ENCODE data around the gene ZFX. TPM values are rescaled to one million over a fixed set of nuclear protein-coding genes. Genes with fewer than 3 reads are reported as not detected.
A peak's percentile ranks its signal among the peaks of the same experiment; 100 is the strongest.

The ZFX gene
- total and polyA plus RNA-seq, 10 of the 15 experiments (the other 5 are each of a cell fraction or from before 2014, with no cell fraction given): 6.8 to 40.9 (median 24.6) TPM

DNA sequence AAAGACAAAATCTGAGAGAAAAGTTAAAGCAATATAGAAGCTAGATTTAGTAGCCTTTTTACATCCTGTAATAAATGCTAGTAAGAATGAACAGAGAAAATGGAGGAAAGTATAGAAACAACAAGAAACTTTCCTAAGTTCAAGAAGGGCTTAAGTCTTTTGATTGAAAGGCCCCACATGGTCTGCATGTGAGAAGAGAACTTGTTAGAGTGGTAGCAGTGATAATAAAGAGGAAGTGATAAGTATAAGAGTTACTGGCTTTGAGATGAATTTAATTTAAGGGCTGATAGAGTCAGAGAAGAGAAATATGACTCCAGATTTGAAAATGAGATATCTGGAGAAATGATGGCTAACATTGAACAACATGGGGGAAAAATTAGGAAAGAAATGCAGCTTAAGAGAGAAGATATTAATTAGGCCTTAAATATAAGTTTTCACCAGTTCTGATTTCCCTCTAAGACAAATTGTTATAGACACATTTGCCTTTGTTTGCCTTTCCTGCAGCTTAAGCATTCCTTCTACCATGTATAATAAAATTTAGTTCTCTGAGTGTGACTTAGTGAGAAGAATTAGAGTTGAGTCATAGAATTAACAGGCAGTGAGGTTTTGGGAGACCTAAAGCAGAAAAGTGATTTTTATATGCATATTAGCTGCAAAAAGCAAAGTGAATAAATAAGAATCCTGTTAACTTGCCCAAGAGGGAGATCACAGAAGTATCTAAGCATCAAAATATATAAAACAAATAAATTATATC is 18.4 kb downstream of the ZFX start (continued):
- no peak for TF ChIP-seq STAT1 (conservative IDR thresholded peaks at IDR 0.05)
- TF ChIP-seq GATAD2B (conservative IDR thresholded peaks at IDR 0.05; ENCODE audit: low read depth): no peak
- TF ChIP-seq, protein P1, sequence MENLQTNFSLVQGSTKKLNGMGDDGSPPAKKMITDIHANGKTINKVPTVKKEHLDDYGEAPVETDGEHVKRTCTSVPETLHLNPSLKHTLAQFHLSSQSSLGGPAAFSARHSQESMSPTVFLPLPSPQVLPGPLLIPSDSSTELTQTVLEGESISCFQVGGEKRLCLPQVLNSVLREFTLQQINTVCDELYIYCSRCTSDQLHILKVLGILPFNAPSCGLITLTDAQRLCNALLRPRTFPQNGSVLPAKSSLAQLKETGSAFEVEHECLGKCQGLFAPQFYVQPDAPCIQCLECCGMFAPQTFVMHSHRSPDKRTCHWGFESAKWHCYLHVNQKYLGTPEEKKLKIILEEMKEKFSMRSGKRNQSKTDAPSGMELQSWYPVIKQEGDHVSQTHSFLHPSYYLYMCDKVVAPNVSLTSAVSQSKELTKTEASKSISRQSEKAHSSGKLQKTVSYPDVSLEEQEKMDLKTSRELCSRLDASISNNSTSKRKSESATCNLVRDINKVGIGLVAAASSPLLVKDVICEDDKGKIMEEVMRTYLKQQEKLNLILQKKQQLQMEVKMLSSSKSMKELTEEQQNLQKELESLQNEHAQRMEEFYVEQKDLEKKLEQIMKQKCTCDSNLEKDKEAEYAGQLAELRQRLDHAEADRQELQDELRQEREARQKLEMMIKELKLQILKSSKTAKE (IDR thresholded peaks at IDR 0.05; ENCODE audit: low read depth, poor library complexity, severe bottlenecking): no peak
- no peak for TF ChIP-seq ZNF274 (IDR thresholded peaks at IDR 0.05; ENCODE audit: insufficient read depth, insufficient read length)
- TF ChIP-seq, protein P2, sequence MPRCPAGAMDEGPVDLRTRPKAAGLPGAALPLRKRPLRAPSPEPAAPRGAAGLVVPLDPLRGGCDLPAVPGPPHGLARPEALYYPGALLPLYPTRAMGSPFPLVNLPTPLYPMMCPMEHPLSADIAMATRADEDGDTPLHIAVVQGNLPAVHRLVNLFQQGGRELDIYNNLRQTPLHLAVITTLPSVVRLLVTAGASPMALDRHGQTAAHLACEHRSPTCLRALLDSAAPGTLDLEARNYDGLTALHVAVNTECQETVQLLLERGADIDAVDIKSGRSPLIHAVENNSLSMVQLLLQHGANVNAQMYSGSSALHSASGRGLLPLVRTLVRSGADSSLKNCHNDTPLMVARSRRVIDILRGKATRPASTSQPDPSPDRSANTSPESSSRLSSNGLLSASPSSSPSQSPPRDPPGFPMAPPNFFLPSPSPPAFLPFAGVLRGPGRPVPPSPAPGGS (IDR thresholded peaks at IDR 0.05; ENCODE audit: borderline replicate concordance, insufficient read depth, low read depth, low read length, poor library complexity, severe bottlenecking): no peak
- TF ChIP-seq KAT2A (conservative IDR thresholded peaks at IDR 0.05; ENCODE audit: control insufficient read depth, low read depth, low read length): no peak

DNA sequence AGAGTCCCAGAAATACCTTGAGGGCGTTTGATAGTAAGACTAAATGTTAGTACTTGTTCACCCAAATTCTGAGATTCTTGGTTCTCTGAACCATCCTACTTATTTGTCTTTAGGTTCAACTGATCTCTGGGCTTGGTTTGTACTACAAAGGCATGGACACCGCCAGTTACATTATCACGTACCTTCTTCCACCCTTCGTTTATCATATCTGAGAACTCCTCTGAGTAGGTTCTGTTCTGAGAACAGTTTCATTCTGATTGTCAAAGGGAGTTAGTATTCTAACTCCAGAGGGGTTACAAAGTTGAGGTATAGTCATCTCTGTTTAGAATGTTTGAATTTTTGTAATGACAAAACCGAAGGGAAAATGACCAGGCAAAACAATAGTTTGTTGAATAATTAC is 19.3 kb downstream of the ZFX start:
- peaks cover 34% of the 10 kb centered on the region for H3K4me1 ChIP-seq (ENCODE audit: control insufficient read depth, insufficient read depth, low read length)
- H3K27me3 ChIP-seq (replicated peaks in 1 of 2; ENCODE audit: control insufficient read depth in 2 of 2, insufficient read depth in 2 of 2, low read length in 1 of 2): no peaks in the 10 kb centered on the region
- CTCF ChIA-PET: no interaction called here
- POLR2A ChIA-PET: interaction anchor here (0.5 to 1.4 kb wide), 2 partner anchors 9 kb away, joined by 4 to 5 read pairs; no protein-coding TSS in a partner anchor
- H3K27ac ChIP-seq (ENCODE audit: control insufficient read depth, insufficient read depth): peak overlapping the region; percentile 54
- ATAC-seq (peak; percentile 83), FAIRE-seq (no peak), DNase-seq (ENCODE audit: low read depth, low spot score) (peak; percentile 43)
- in situ Hi-C loops (cut with MboI): no loop called here
- peaks cover 84% of the 10 kb centered on the region for H3K79me2 ChIP-seq (ENCODE audit: control insufficient read depth, insufficient read depth, low read length)
- SMC1A ChIA-PET (ENCODE audit: uncharacterized antibody, unreplicated experiment): interaction anchor here (0.9 kb wide), 1 partner anchor 10 kb away, joined by 4 read pairs; no protein-coding TSS in a partner anchor
- RAD21 ChIA-PET (ENCODE audit: unreplicated experiment): interaction anchor here (1.5 kb wide), 1 partner anchor 74 kb away, joined by 4 read pairs; no protein-coding TSS in a partner anchor
- 0 out of 2 replicates have a peak overlapping the region, but pooled peaks have one; percentile 20 for H3K4me3 ChIP-seq
- BruUV-seq (replicated peaks): no TSS peak
- H2AFZ ChIP-seq (ENCODE audit: control insufficient read depth, low read depth, low read length): no peak overlapping the region
- 0 out of 2 replicates have a peak overlapping the region, but pooled peaks have one; percentile 8 for H3K9ac ChIP-seq (ENCODE audit: control insufficient read depth, insufficient read depth, low read length)
- H3K9me3 ChIP-seq (replicated peaks; ENCODE audit: control insufficient read depth, insufficient read depth, low read length): no peaks in the 10 kb centered on the region
- no peaks in the 10 kb centered on the region; the same call in none of the 2 replicates for H4K20me1 ChIP-seq (ENCODE audit: control insufficient read depth, insufficient read depth)
- 0% methylated on average over 5 of the region's 5 CpGs for WGBS (ENCODE audit: insufficient coverage, insufficient replicate concordance, low lambda C conversion rate, missing lambda C conversion rate)
- intact Hi-C loops (cut with micrococcal nuclease; ENCODE audit: unreplicated experiment): loop anchor here (2.0 to 5.0 kb wide), 2 partner anchors 18 to 73 kb away; no protein-coding TSS in a partner anchor
- peak overlapping the region; percentile 85 for H3K4me2 ChIP-seq (ENCODE audit: control insufficient read depth, insufficient read depth)
- peaks cover 3 to 5% of the 10 kb centered on the region in 2 experiments; a peak in 3 of 4 replicates for H3K36me3 ChIP-seq (ENCODE audit: control insufficient read depth in 2 of 2, insufficient read depth in 2 of 2, low read length in 1 of 2)
- peak; percentile 35; the same call in 1 of the 2 replicates for TF ChIP-seq PML (IDR thresholded peaks at IDR 0.05; ENCODE audit: low read length)
- peak; percentile 70 for TF ChIP-seq JUNB (IDR thresholded peaks at IDR 0.05)
- peak in 1 of 2 experiments; percentile 33; a peak in 1 of 4 replicates for TF ChIP-seq ETV6 (conservative IDR thresholded peaks at IDR 0.05 in 1 of 2, IDR thresholded peaks at IDR 0.05 in 1 of 2; ENCODE audit: borderline replicate concordance in 1 of 2, low read depth in 1 of 2)
- TF ChIP-seq, protein P2 (IDR thresholded peaks at IDR 0.05; ENCODE audit: borderline replicate concordance, insufficient read depth, low read depth, low read length, poor library complexity, severe bottlenecking): no peak
- TF ChIP-seq POLR2A (IDR thresholded peaks at IDR 0.05; ENCODE audit: low read depth, low read length): no peak
- peak; percentile 30 for TF ChIP-seq MEF2B (IDR thresholded peaks at IDR 0.05; ENCODE audit: partially characterized antibody, poor library complexity, severe bottlenecking)
- TF ChIP-seq NFIC (IDR thresholded peaks at IDR 0.05; ENCODE audit: low read depth, low read length): peak; percentile 31; the same call in 1 of the 2 replicates
- TF ChIP-seq EP300 (IDR thresholded peaks at IDR 0.05; ENCODE audit: borderline replicate concordance in 1 of 2, control insufficient read depth in 1 of 2, low read depth in 2 of 2, low read length in 2 of 2): no peak
- TF ChIP-seq ASH2L (IDR thresholded peaks at IDR 0.05; ENCODE audit: borderline replicate concordance, low read depth): no peak
- TF ChIP-seq CREM (IDR thresholded peaks at IDR 0.05; ENCODE audit: low read depth): 0 out of 2 replicates have a peak, but pooled peaks have one; percentile 16
